8988T (cell line): ENCODE results near the gene CENPX.

ENCODE experiments used
- DNase-seq: peaks from one replicate; pipeline ENCODE4 v3.0.0; 2011

The CENPX gene

DNA sequence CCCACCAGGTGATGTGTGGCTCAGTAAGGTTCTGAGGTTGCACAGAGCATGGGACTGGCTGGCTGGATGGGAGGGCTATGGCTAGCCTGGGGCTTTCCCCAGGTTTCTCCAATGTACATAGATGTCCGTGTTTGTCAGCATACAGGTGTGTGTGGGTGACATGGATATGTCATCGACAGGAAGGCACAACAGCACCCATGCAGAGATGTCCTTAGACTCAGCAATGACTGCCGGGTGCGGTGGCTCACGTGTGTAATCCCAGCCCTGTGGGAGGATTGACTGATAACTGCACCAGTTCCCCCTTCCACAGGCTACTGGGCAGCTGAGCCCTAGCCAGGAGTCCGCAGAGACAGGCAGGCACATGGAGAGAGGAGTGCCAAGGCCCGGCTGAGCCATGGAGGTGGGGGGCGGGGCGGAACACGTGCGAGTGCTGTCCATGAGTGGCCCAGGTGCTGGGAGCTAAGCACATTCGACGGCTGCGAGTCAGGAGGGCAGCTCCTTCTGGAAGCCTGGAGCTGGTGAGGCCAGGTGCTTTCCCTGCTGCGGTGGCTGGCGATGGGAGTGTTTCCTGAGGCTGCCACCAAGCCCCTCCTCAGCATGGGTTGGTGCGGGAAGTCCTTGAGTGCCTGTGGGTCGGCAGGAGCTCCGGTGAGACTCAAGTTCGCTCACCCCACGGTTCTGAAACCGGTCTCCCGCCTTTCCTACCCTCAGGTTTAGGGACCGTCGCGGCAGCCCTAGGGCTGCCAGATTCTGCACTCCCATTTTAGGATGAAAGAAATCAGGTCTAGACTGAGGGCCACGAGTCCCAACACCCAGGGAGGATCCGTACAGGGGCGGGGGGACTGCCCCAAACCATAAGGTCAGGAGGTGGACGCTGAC lies 46.1 kb downstream of the CENPX start:
- no peak for DNase-seq

DNA sequence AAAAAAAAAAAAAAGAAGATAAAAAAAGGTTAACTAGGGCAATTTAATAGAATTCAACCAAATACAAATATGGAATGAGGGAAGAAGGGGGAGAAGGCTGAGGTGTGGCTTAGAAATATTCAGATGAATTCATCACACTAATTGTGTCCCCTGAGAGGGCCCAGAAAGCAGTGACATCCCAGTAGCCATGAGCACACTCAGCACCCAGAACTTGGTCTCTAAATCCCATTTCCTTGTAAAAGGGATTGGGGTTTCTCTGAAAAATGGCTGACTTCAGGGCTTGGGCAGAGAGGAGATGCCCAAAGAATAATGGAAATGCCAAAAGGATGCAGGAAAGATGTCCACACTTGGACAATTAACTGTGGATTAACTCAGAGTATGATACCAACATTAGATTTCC lies 49.2 kb downstream of the CENPX start:
- no peak for DNase-seq

GRCh38 chr17:81968850-81969812 lies 53.5 kb downstream of the CENPX start:
- no peak for DNase-seq
